ENCODE results near the gene P2RY12. TPM values are rescaled to one million over a fixed set of nuclear protein-coding genes. Genes with fewer than 3 reads are reported as not detected.

Gene P2RY12
- total RNA-seq, 1 experiment from 2014 or later = not detected

- no peaks in the 10 kb centered on the region for H3K4me1 ChIP-seq
- no peak overlapping the region for H3K4me3 ChIP-seq
- DNase-seq = no peak
- H3K9me3 ChIP-seq (replicated peaks) = no peaks in the 10 kb centered on the region
- no peaks in the 10 kb centered on the region for H3K36me3 ChIP-seq
- H3K27me3 ChIP-seq = peaks cover 6% of the 10 kb centered on the region; the same call in 1 of the 2 replicates
- H3K27ac ChIP-seq = no peak overlapping the region
Observed at GRCh38 chr3:151314593-151314992, 70.0 kb downstream of the P2RY12 start.

DNA sequence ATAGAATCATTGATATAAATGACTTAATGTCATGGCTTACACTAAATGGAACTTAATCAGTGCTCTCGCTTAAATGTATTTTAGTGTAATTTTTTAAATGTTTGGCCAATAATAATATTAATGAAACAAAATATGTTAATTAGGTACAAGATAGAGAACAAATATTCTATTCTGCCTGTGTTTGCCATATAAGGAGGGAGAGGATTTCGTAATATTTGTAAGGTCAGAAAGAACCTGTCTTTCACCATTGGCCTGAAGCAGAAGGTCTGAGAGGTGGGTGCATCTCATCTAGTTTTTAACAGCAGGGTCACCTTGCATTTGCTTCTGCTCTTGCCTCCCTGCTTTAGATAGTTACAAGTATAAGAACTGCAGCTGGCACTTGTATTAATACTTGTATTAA, 70.4 kb downstream of the P2RY12 start:
- Histone ChIP-seq H3K36me3 (no peaks in the 10 kb centered on the region), H3K4me1 (no peaks in the 10 kb centered on the region), H3K27ac (no peak overlapping the region), H3K27me3 (peaks cover 3% of the 10 kb centered on the region; the same call in 1 of the 2 replicates), H3K4me3 (no peak overlapping the region), H3K9me3 (replicated peaks) (no peaks in the 10 kb centered on the region)
- no peak for DNase-seq

DNA sequence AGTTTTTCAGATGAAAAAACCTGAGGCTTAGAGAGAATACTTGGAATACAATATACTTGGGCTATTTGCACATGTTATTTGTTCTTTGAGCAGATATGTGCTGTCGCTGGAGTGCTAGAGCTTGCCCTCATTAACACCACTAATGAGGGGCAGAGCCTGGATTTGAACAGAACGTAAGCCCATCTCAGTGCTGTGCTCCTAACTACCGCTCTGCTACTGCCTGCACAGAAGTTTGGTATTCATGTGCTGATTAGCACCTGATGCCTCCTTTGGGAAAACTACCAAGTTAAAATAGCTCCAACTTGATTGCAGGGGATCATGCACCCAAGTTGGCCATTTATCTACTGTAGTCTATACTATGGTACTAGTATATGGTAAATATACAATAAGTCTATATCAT, 71.6 kb downstream of the P2RY12 start:
- no peak overlapping the region for H3K27ac ChIP-seq
- no peaks in the 10 kb centered on the region for H3K36me3 ChIP-seq
- H3K4me1 ChIP-seq = no peaks in the 10 kb centered on the region
- peaks cover 3% of the 10 kb centered on the region; the same call in 1 of the 2 replicates for H3K27me3 ChIP-seq
- no peak overlapping the region for H3K4me3 ChIP-seq
- H3K9me3 ChIP-seq (replicated peaks) = no peaks in the 10 kb centered on the region
- DNase-seq = no peak

DNA sequence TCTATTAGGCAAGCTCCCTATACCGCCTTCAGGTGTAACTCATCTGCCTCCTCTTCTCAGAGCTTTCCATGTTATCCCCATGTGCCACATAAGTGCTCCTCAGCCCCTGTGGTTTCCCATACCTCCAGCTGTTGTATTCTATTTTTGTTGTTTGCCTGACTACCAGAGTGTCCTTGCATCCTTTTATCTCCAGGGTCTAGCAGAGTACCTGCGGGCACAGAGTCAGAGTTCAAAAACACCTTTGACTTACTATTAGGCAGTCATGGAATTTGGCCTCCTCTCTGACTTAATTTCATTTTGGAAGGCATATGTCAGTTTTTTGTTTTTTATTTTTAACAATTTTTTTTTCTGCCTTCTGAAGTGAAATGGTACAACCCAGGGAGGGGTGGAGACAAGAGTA, 75.0 kb downstream of the P2RY12 start:
- H3K9me3 ChIP-seq (replicated peaks) = no peaks in the 10 kb centered on the region
- DNase-seq = no peak
- peaks cover 11% of the 10 kb centered on the region for H3K4me1 ChIP-seq
- H3K27ac ChIP-seq = no peak overlapping the region
- H3K36me3 ChIP-seq = no peaks in the 10 kb centered on the region
- H3K4me3 ChIP-seq = no peak overlapping the region
- no peaks in the 10 kb centered on the region for H3K27me3 ChIP-seq

GRCh38 chr3:151307583-151308488, 76.7 kb downstream of the P2RY12 start:
- Histone ChIP-seq H3K4me3 (no peak overlapping the region), H3K9me3 (replicated peaks) (no peaks in the 10 kb centered on the region), H3K27ac (no peak overlapping the region), H3K4me1 (peaks cover 11% of the 10 kb centered on the region), H3K27me3 (no peaks in the 10 kb centered on the region), H3K36me3 (no peaks in the 10 kb centered on the region)
- DNase-seq = no peak

GRCh38 chr3:151307131-151307530, 77.4 kb downstream of the P2RY12 start:
- Histone ChIP-seq H3K27ac (no peak overlapping the region), H3K4me3 (no peak overlapping the region), H3K9me3 (replicated peaks) (no peaks in the 10 kb centered on the region), H3K36me3 (no peaks in the 10 kb centered on the region), H3K4me1 (peaks cover 11% of the 10 kb centered on the region), H3K27me3 (no peaks in the 10 kb centered on the region)
- DNase-seq = no peak

GRCh38 chr3:151306168-151306810, 78.3 kb downstream of the P2RY12 start:
- no peak overlapping the region for H3K27ac ChIP-seq
- H3K4me1 ChIP-seq = peaks cover 11% of the 10 kb centered on the region
- H3K9me3 ChIP-seq (replicated peaks) = no peaks in the 10 kb centered on the region
- no peaks in the 10 kb centered on the region for H3K36me3 ChIP-seq
- no peak for DNase-seq
- no peak overlapping the region for H3K4me3 ChIP-seq
- H3K27me3 ChIP-seq = no peaks in the 10 kb centered on the region

- Histone ChIP-seq H3K4me1 (peaks cover 11% of the 10 kb centered on the region), H3K36me3 (no peaks in the 10 kb centered on the region), H3K4me3 (no peak overlapping the region), H3K27ac (no peak overlapping the region), H3K9me3 (replicated peaks) (no peaks in the 10 kb centered on the region), H3K27me3 (no peaks in the 10 kb centered on the region)
- DNase-seq = no peak
Observed at GRCh38 chr3:151305775-151306151, 78.8 kb downstream of the P2RY12 start.

- Histone ChIP-seq H3K36me3 (no peaks in the 10 kb centered on the region), H3K4me3 (no peak overlapping the region), H3K4me1 (peaks cover 11% of the 10 kb centered on the region), H3K27ac (no peak overlapping the region), H3K27me3 (no peaks in the 10 kb centered on the region), H3K9me3 (replicated peaks) (no peaks in the 10 kb centered on the region)
- peak; percentile 67 to 69 for DNase-seq
Observed at GRCh38 chr3:151305060-151305774, 79.3 kb downstream of the P2RY12 start.

- Histone ChIP-seq H3K9me3 (replicated peaks) (no peaks in the 10 kb centered on the region), H3K4me3 (no peak overlapping the region), H3K27ac (no peak overlapping the region), H3K27me3 (no peaks in the 10 kb centered on the region; the same call in 1 of the 2 replicates), H3K4me1 (peaks cover 11% of the 10 kb centered on the region), H3K36me3 (no peaks in the 10 kb centered on the region)
- no peak for DNase-seq
Observed at GRCh38 chr3:151303751-151304150, 80.8 kb downstream of the P2RY12 start.

DNA sequence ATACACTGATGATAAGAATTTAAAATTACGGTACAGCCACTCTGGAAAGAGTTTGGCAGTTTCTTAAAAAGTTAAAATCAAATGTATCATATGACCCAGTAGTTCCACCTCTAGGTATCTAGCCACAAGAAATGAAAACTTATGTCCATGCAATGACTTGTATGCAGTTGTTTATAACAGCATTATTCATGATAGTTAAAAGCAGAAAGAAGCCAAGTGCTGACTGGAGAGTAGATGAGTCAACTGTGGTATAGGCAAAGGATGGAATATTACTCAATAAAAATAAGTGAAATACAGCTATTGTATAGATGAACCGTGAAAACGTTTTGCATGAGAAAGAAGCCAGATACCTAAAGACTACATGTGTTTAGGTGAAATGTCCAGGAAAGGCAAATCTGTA, 82.8 kb downstream of the P2RY12 start:
- Histone ChIP-seq H3K4me1 (peaks cover 11% of the 10 kb centered on the region), H3K9me3 (replicated peaks) (no peaks in the 10 kb centered on the region), H3K27me3 (no peaks in the 10 kb centered on the region; the same call in 1 of the 2 replicates), H3K36me3 (no peaks in the 10 kb centered on the region), H3K4me3 (no peak overlapping the region), H3K27ac (no peak overlapping the region)
- DNase-seq = no peak

- Histone ChIP-seq H3K4me3 (no peak overlapping the region), H3K36me3 (no peaks in the 10 kb centered on the region), H3K27me3 (no peaks in the 10 kb centered on the region; the same call in 1 of the 2 replicates), H3K4me1 (peaks cover 9% of the 10 kb centered on the region), H3K9me3 (replicated peaks) (no peaks in the 10 kb centered on the region), H3K27ac (no peak overlapping the region)
- DNase-seq = no peak
Observed at GRCh38 chr3:151300539-151300938, 84.0 kb downstream of the P2RY12 start.

DNA sequence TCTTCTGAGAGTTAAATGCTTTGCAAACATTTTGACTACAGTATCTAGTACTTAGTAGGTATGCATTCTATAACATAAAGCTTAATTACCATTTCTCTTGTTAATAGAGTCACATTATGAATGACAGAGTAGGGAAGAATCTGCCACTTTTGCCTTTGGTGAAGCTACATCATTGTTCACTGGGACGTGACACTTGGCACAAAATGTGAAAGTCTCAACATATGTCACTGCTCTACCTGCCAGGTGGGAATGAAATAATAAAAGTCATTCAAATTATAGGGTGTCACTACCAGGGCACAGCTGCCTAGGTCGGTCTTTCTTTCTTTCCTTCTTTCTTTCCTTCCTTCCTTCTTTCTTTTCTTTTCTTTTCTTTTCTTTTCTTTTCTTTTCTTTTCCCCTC, 85.5 kb downstream of the P2RY12 start:
- Histone ChIP-seq H3K36me3 (no peaks in the 10 kb centered on the region), H3K27me3 (no peaks in the 10 kb centered on the region; the same call in 1 of the 2 replicates), H3K4me3 (no peak overlapping the region), H3K27ac (no peak overlapping the region), H3K9me3 (replicated peaks) (no peaks in the 10 kb centered on the region), H3K4me1 (no peaks in the 10 kb centered on the region)
- no peak for DNase-seq

DNA sequence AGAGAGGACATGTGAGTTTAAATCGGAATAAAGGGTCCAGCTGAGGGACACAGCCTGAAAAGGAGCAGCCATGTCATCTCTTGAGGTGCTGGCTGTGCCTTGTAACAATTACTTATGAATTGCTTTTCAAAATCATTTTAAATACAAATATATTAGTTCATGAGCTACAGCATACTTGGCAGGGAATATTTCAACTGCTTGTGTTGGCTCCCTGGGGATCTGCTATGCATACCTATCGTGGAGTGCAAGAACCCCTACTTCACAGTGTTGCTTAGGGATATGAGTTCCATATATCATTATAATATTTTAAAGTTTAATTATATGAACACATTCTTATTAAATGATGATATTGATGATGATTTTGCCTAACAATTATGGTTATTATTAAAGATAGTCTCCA, 87.1 kb downstream of the P2RY12 start:
- Histone ChIP-seq H3K27me3 (no peaks in the 10 kb centered on the region; the same call in 1 of the 2 replicates), H3K9me3 (replicated peaks) (no peaks in the 10 kb centered on the region), H3K4me1 (no peaks in the 10 kb centered on the region), H3K4me3 (no peak overlapping the region), H3K36me3 (no peaks in the 10 kb centered on the region), H3K27ac (no peak overlapping the region)
- DNase-seq = no peak

DNA sequence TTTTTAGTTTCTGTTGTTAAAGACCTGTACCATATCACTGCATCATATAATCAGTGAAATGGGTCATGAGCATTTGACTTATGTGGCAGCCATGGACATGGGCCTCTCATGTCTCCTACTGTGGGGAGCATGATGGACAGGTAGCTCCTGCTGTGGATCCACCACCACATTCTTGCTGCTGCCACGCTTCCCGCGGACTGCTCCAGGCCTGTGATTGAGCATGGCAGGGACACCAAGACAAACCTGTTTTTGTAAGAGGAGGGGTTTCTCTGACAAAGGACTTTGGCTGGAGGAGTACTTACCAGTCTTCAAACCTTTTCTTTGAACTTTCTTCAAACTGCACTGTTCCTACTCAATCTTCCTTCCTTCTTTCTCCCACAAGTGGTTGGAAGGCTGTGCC, 88.3 kb downstream of the P2RY12 start:
- Histone ChIP-seq H3K9me3 (replicated peaks) (no peaks in the 10 kb centered on the region), H3K27ac (no peak overlapping the region), H3K27me3 (no peaks in the 10 kb centered on the region; the same call in 1 of the 2 replicates), H3K36me3 (no peaks in the 10 kb centered on the region), H3K4me1 (no peaks in the 10 kb centered on the region), H3K4me3 (no peak overlapping the region)
- DNase-seq = no peak

All from SJCRH30 (cell line).